GM19238 (cell line): Measurements from ENCODE around the gene HIGD2A.

Experiments
- DNase-seq: peaks from one replicate; pipeline ENCODE4 v3.0.0; 2011; ENCODE audit warnings: low spot score; ENCODE audit not compliant: insufficient read length

The HIGD2A gene

GRCh38 chr5:176415952-176416924, 27.7 kb downstream of the HIGD2A start, which contains the start of gene CLTB:
TSS of gene CLTB (minus strand) at chr5:176416539. CDS start at chr5:176416363, 176 bp downstream.
- DNase-seq: peak; percentile 95

- no peak for DNase-seq
Observed at GRCh38 chr5:176416965-176417364, 28.4 kb downstream of the HIGD2A start.

GRCh38 chr5:176418251-176418650, 29.7 kb downstream of the HIGD2A start:
- no peak for DNase-seq

GRCh38 chr5:176420086-176420485, 31.5 kb downstream of the HIGD2A start:
- DNase-seq: no peak

- no peak for DNase-seq
Observed at GRCh38 chr5:176420972-176421544, 32.5 kb downstream of the HIGD2A start.

GRCh38 chr5:176424181-176424580, 35.6 kb downstream of the HIGD2A start:
- no peak for DNase-seq

GRCh38 chr5:176425138-176425537, 36.6 kb downstream of the HIGD2A start:
- no peak for DNase-seq

GRCh38 chr5:176425791-176426190, 37.2 kb downstream of the HIGD2A start:
- no peak for DNase-seq

- DNase-seq: no peak
Observed at GRCh38 chr5:176426876-176427275, 38.3 kb downstream of the HIGD2A start.

- DNase-seq: no peak
Observed at GRCh38 chr5:176427971-176428370, 39.4 kb downstream of the HIGD2A start.

- DNase-seq: no peak
Observed at GRCh38 chr5:176429972-176430371, 41.4 kb downstream of the HIGD2A start.

GRCh38 chr5:176432707-176433106, 44.2 kb downstream of the HIGD2A start:
- DNase-seq: no peak

- no peak for DNase-seq
Observed at GRCh38 chr5:176436656-176437055, 48.1 kb downstream of the HIGD2A start.

- DNase-seq: no peak
Observed at GRCh38 chr5:176438959-176439757, 50.6 kb downstream of the HIGD2A start.
